Thyroid gland (tissue), 4 donors: Measurements from ENCODE around the gene RALGPS2.

Source experiments
- CTCF ChIP-seq, 6 experiments: fragments of 200-600 bp in 3 of 6; fragments of 450-650 bp in 3 of 6; sonication (generic) in 3 of 6; IDR thresholded peaks; one replicate each; pipeline ENCODE4 v1.5.1; 2016 to 2019; ENCODE audit warnings: antibody characterized with exemption in 6 of 6, mild to moderate bottlenecking in 2 of 6, inconsistent platforms in 1 of 6, moderate library complexity in 1 of 6
- POLR2A ChIP-seq, 2 donors: fragments of 450-650 bp; IDR thresholded peaks; one replicate each; pipeline ENCODE4 v1.6.1; 2017; ENCODE audit warnings: antibody characterized with exemption in 2 of 2, mild to moderate bottlenecking in 2 of 2, moderate library complexity in 1 of 2

GRCh38 chr1:178693366-178693765 lies 31.7 kb upstream of the RALGPS2 start:
- TF ChIP-seq CTCF (IDR thresholded peaks at IDR 0.05) = no peak
- no peak for TF ChIP-seq POLR2A (IDR thresholded peaks at IDR 0.05)
